GM12878 (cell line): ENCODE measurements around the gene SHB. TPM values are rescaled to one million over a fixed set of nuclear protein-coding genes. Genes with fewer than 3 reads are reported as not detected.

Experiments used
- ATAC-seq: fragments of 200-7000 bp; cut with Tn5 transposase; 3 replicates; pipeline ENCODE4 v1.9.1; 2020; ENCODE audit warnings: mild to moderate bottlenecking, moderate library complexity
- BruUV-seq: library from RNA; stranded (reverse); fragments of 400-500 nt; replicated peaks from 2 replicates; lab custom pipeline; 2021; lab: Mats Ljungman, UMichigan
- CTCF ChIA-PET: fragments of 300-600 bp; sonication (Branson Sonifier 250); formaldehyde crosslinking; extraction: SDS; loops from one replicate; lab custom pipeline; 2021; ENCODE audit warnings: inconsistent platforms; lab: Yijun Ruan, JAX
- POLR2A ChIA-PET: fragments of 350-600 bp; formaldehyde crosslinking; extraction: SDS; loops from one replicate; lab custom pipeline; 2021; ENCODE audit warnings: inconsistent platforms; lab: Charles Lee
- RAD21 ChIA-PET: fragments of 300-600 bp; sonication (Branson Sonifier 250); formaldehyde crosslinking; loops from one replicate; lab custom pipeline; 2023; ENCODE audit warnings: antibody characterized with exemption; ENCODE audit not compliant: unreplicated experiment; lab: Charles Lee
- SMC1A ChIA-PET: fragments of 300-600 bp; sonication (Branson Sonifier 250); formaldehyde crosslinking; loops from one replicate; lab custom pipeline; 2023; ENCODE audit not compliant: unreplicated experiment, uncharacterized antibody; lab: Charles Lee
- DNase-seq: peaks from one replicate; pipeline ENCODE4 v3.0.0-alpha.2; 2011; ENCODE audit warnings: low read depth, low spot score
- FAIRE-seq: peaks from 3 replicates; lab custom pipeline; 2011; peaks lifted over from hg19 to GRCh38; lab: Jason Lieb, UNC
- H2AFZ ChIP-seq: 2 replicates; pipeline ENCODE4 v1.6.0; 2011; ENCODE audit warnings: low read depth, low read length, control low read depth; ENCODE audit not compliant: control insufficient read depth
- H3K27ac ChIP-seq: 2 replicates; pipeline ENCODE4 v1.5.1; 2011; ENCODE audit warnings: control low read depth; ENCODE audit not compliant: control insufficient read depth, insufficient read depth
- H3K27me3 ChIP-seq, 2 experiments: replicated peaks in 1 of 2; 2 replicates each; pipeline versions ENCODE4 v1.6.0 to v1.6.1; 2011; ENCODE audit warnings: low read length in 1 of 2; ENCODE audit not compliant: control insufficient read depth in 2 of 2, insufficient read depth in 2 of 2
- H3K36me3 ChIP-seq, 2 experiments: 2 replicates each; pipeline ENCODE4 v1.5.1; 2011; ENCODE audit warnings: low read length in 1 of 2; ENCODE audit not compliant: control insufficient read depth in 2 of 2, insufficient read depth in 2 of 2
- H3K4me1 ChIP-seq: 2 replicates; pipeline ENCODE4 v1.6.1; 2011; ENCODE audit warnings: mild to moderate bottlenecking, low read length, moderate library complexity, mixed read lengths; ENCODE audit not compliant: control insufficient read depth, insufficient read depth
- H3K4me2 ChIP-seq: 2 replicates; pipeline ENCODE4 v1.6.0; 2011; ENCODE audit warnings: control low read depth; ENCODE audit not compliant: control insufficient read depth, insufficient read depth
- H3K4me3 ChIP-seq: fragments of 200-600 bp; sonication (generic); 2 replicates; pipeline ENCODE4 v1.5.1; 2016
- H3K79me2 ChIP-seq: 2 replicates; pipeline ENCODE4 v1.6.0; 2011; ENCODE audit warnings: low read length; ENCODE audit not compliant: control insufficient read depth, insufficient read depth
- H3K9ac ChIP-seq: 2 replicates; pipeline ENCODE4 v1.8.0; 2011; ENCODE audit warnings: low read length, control low read depth, mixed read lengths; ENCODE audit not compliant: control insufficient read depth, insufficient read depth
- H3K9me3 ChIP-seq: replicated peaks from 3 replicates; pipeline ENCODE4 v1.5.1; 2011; ENCODE audit warnings: mild to moderate bottlenecking, low read length; ENCODE audit not compliant: control insufficient read depth, insufficient read depth
- H4K20me1 ChIP-seq: 2 replicates; pipeline ENCODE4 v1.6.0; 2011; ENCODE audit not compliant: control insufficient read depth, insufficient read depth
- BACH1 ChIP-seq: fragments of 450-650 bp; IDR thresholded peaks from 2 replicates; pipeline ENCODE4 v1.6.1; 2017; ENCODE audit warnings: mild to moderate bottlenecking, borderline replicate concordance
- BCL11A ChIP-seq: IDR thresholded peaks from 2 replicates; pipeline ENCODE4 v1.6.1; 2011; ENCODE audit warnings: low read depth, low read length
- CBFB ChIP-seq: IDR thresholded peaks from 2 replicates; pipeline ENCODE4 v1.6.1; 2016; ENCODE audit warnings: antibody characterized with exemption, low read depth
- CBX5 ChIP-seq: sonication (generic); IDR thresholded peaks from 2 replicates; pipeline ENCODE4 v1.6.1; 2016; ENCODE audit warnings: low read depth, moderate library complexity, mild to moderate bottlenecking, inconsistent platforms
- CREM ChIP-seq: IDR thresholded peaks from 2 replicates; pipeline ENCODE4 v1.6.1; 2014; ENCODE audit warnings: antibody characterized with exemption, low read depth
- FOXM1 ChIP-seq: IDR thresholded peaks from 2 replicates; pipeline ENCODE4 v1.6.1; 2012; ENCODE audit warnings: low read depth, mild to moderate bottlenecking, inconsistent platforms, low read length, moderate library complexity
- GABPA ChIP-seq: IDR thresholded peaks from 2 replicates; pipeline ENCODE4 v1.6.1; 2014; ENCODE audit warnings: antibody characterized with exemption, low read depth, mild to moderate bottlenecking, inconsistent platforms
- HDAC6 ChIP-seq: fragments of 200-600 bp; sonication (generic); IDR thresholded peaks from one replicate; pipeline ENCODE4 v1.8.0; 2017; ENCODE audit warnings: antibody characterized with exemption; ENCODE audit not compliant: unreplicated experiment
- MAX ChIP-seq: IDR thresholded peaks from 2 replicates; pipeline ENCODE4 v1.6.1; 2012; ENCODE audit warnings: low read depth, low read length, improper control_type of control experiment
- NFYA ChIP-seq: IDR thresholded peaks from 2 replicates; pipeline ENCODE4 v1.6.1; 2011; ENCODE audit warnings: low read depth, mild to moderate bottlenecking, low read length, improper control_type of control experiment, borderline replicate concordance
- PAX5 ChIP-seq: IDR thresholded peaks from 2 replicates; pipeline ENCODE4 v1.6.1; 2011; ENCODE audit warnings: low read depth, low read length, borderline replicate concordance
- RAD51 ChIP-seq: fragments of 450-650 bp; IDR thresholded peaks from 2 replicates; pipeline ENCODE4 v1.6.1; 2016; ENCODE audit warnings: moderate library complexity, mild to moderate bottlenecking, inconsistent platforms
- RCOR1 ChIP-seq: conservative IDR thresholded peaks from 2 replicates; pipeline ENCODE4 v1.6.1; 2012; ENCODE audit warnings: low read depth, low read length, improper control_type of control experiment
- SRF ChIP-seq, 2 experiments: IDR thresholded peaks; 2 replicates each; pipeline ENCODE4 v1.6.1; 2011; ENCODE audit warnings: low read depth in 2 of 2, low read length in 2 of 2, mild to moderate bottlenecking in 1 of 2, moderate library complexity in 1 of 2
- TAF1 ChIP-seq: IDR thresholded peaks from 2 replicates; pipeline ENCODE4 v1.6.1; 2011; ENCODE audit warnings: mild to moderate bottlenecking, low read depth, low read length, borderline replicate concordance
- TCF7 ChIP-seq: IDR thresholded peaks from 2 replicates; pipeline ENCODE4 v1.6.1; 2014; ENCODE audit warnings: antibody characterized with exemption, borderline replicate concordance
- YY1 ChIP-seq: IDR thresholded peaks from 2 replicates; pipeline ENCODE4 v1.6.1; 2011; ENCODE audit warnings: low read depth, mild to moderate bottlenecking, low read length
- ZNF217 ChIP-seq: fragments of 450-650 bp; IDR thresholded peaks from 2 replicates; pipeline ENCODE4 v1.6.1; 2017; ENCODE audit warnings: antibody characterized with exemption, mild to moderate bottlenecking
- ZNF622 ChIP-seq: fragments of 450-650 bp; IDR thresholded peaks from 2 replicates; pipeline ENCODE4 v1.6.1; 2017; ENCODE audit warnings: mild to moderate bottlenecking, inconsistent platforms
- WGBS: methylation state at CpG from one replicate; pipeline ENCODE4 v1.1.6; 2016; ENCODE audit warnings: low lambda C conversion rate; ENCODE audit not compliant: insufficient replicate concordance, insufficient coverage; ENCODE audit errors: missing lambda C conversion rate; 5-methylcytosine and 5-hydroxymethylcytosine counted together
- in situ Hi-C: fragments of 300-500 bp; cut with MboI; formaldehyde crosslinking; loops from 9 replicates; pipeline ENCODE4 v1.14.3; 2018; ENCODE audit warnings: mixed read lengths
- intact Hi-C: fragments of 100-400 bp; cut with micrococcal nuclease; formaldehyde crosslinking; loops from one replicate; pipeline ENCODE4 v1.14.2; 2022; ENCODE audit not compliant: unreplicated experiment
- polyA plus RNA-seq, 11 experiments: library from polyadenylated mRNA; depleted of rRNA in 4 of 11; unstranded in 6 of 11; stranded (reverse) in 5 of 11; fragments of >200 nt; fragmentation: Nextera tagmentation in 4 of 11; fragmentation: Illumina TruSeq in 1 of 11; extraction: Ambion mirVana in 4 of 11; extraction: Trizol in 1 of 11; gene quantifications; 1 replicate in 1 of 11; 2 replicates in 10 of 11; pipeline versions ENCODE4 v1.2.1 to v1.2.3, GENCODE V29; 2011 to 2016; ENCODE audit warnings: inconsistent platforms in 2 of 11, missing spikeins in 2 of 11, low read depth in 1 of 11
- total RNA-seq, 4 experiments: library from RNA; depleted of rRNA in 3 of 4; stranded (reverse); fragments of >200 nt in 3 of 4; fragmentation: Illumina TruSeq in 1 of 4; extraction: Trizol in 1 of 4; gene quantifications; 2 replicates each; pipeline versions ENCODE4 v1.2.1 to v1.2.3, GENCODE V29; 2013 to 2021

Gene SHB
- total and polyA plus RNA-seq, 10 of the 15 experiments (the other 5 are each of a cell fraction or from before 2014, with no cell fraction given) = 0.29 to 6.2 (median 1.3) TPM

- intact Hi-C loops = no loop called here
- WGBS = 33% methylated on average over 5 of the region's 5 CpGs
- FAIRE-seq = no peak
These were observed 79.3 kb downstream of the SHB start for GRCh38 chr9:37989701-37990100.

More at GRCh38 chr9:37989701-37990100, 79.3 kb downstream of the SHB start:
- POLR2A ChIA-PET = no interaction called here
- Histone ChIP-seq H3K27ac (no peak overlapping the region), H3K4me1 (peaks cover 28% of the 10 kb centered on the region), H3K4me2 (no peak overlapping the region), H3K79me2 (no peaks in the 10 kb centered on the region), H3K36me3 (no peaks in the 10 kb centered on the region)
- TF ChIP-seq NFYA = no peak
- TF ChIP-seq RAD51 = no peak
- no peak for TF ChIP-seq ZNF217
- TF ChIP-seq ZNF622 = no peak
- TF ChIP-seq CBX5 = no peak
- TF ChIP-seq YY1 = no peak
- no peak for TF ChIP-seq HDAC6
- TF ChIP-seq GABPA = no peak
- no peak for TF ChIP-seq RCOR1
- TF ChIP-seq MAX = no peak
- TF ChIP-seq CREM = no peak
- no peak for TF ChIP-seq BACH1
- no peak for TF ChIP-seq CBFB
- TF ChIP-seq BCL11A = no peak
- TF ChIP-seq PAX5 = no peak
- TF ChIP-seq TCF7 = no peak
- TF ChIP-seq SRF (IDR thresholded peaks at IDR 0.05; ENCODE audit: low read depth in 2 of 2, low read length in 2 of 2) = no peak
- TF ChIP-seq TAF1 = no peak
- TF ChIP-seq FOXM1 = no peak
- TF ChIP-seq, all 136 proteins: peak for 0
- in situ Hi-C loops = loop anchor here (25.0 kb wide), 1 partner anchor 1052 kb away; no protein-coding TSS in a partner anchor
- Histone ChIP-seq H3K4me3 (no peak overlapping the region), H3K9ac (no peak overlapping the region), H4K20me1 (no peaks in the 10 kb centered on the region), H3K27me3 (no peaks in the 10 kb centered on the region), H2AFZ (no peak overlapping the region), H3K9me3 (no peaks in the 10 kb centered on the region)
- BruUV-seq = no TSS peak
- ChIA-PET RAD21 (no interaction called here), SMC1A (no interaction called here), CTCF (interaction anchor here (0.8 kb wide), 1 partner anchor 9 kb away, joined by 3 read pairs; no protein-coding TSS in a partner anchor)
- ATAC-seq = no peak
- no peak for DNase-seq
